HepG2 (cell line): ENCODE results near the gene KHNYN. TPM values are rescaled to one million over a fixed set of nuclear protein-coding genes. Genes with fewer than 3 reads are reported as not detected.

Experiments used
- ATF1 ChIP-seq: IDR thresholded peaks from 2 replicates; pipeline ENCODE4 v1.6.1; 2016; ENCODE audit warnings: mild to moderate bottlenecking, control low read depth
- FOXK2 ChIP-seq: fragments of 450-650 bp; IDR thresholded peaks from 2 replicates; pipeline ENCODE4 v1.6.1; 2016
- GLI4 ChIP-seq: sonication (generic); formaldehyde crosslinking; IDR thresholded peaks from 2 replicates; pipeline ENCODE4 v1.5.1; 2020; ENCODE audit warnings: missing genetic modification reagents, mild to moderate bottlenecking, moderate library complexity, borderline replicate concordance
- IRX3 ChIP-seq: sonication (generic); formaldehyde crosslinking; IDR thresholded peaks from 2 replicates; pipeline ENCODE4 v1.8.1; 2023; ENCODE audit warnings: mild to moderate bottlenecking, low read depth, missing genetic modification reagents, borderline replicate concordance
- KDM5A ChIP-seq: fragments of 200-600 bp; sonication (generic); IDR thresholded peaks from 2 replicates; pipeline ENCODE4 v1.7.0; 2018; ENCODE audit warnings: antibody characterized with exemption, mild to moderate bottlenecking, low read length, borderline replicate concordance
- KLF12 ChIP-seq: sonication (generic); formaldehyde crosslinking; IDR thresholded peaks from 2 replicates; pipeline ENCODE4 v1.4.0; 2020; ENCODE audit warnings: missing genetic modification reagents, borderline replicate concordance
- KMT2B ChIP-seq: IDR thresholded peaks from 2 replicates; pipeline ENCODE4 v1.6.1; 2016; ENCODE audit warnings: missing genetic modification reagents, missing compliant biosample characterization
- NBN ChIP-seq: fragments of 450-650 bp; conservative IDR thresholded peaks from 2 replicates; pipeline ENCODE4 v1.6.1; 2017
- NCOA1 ChIP-seq: sonication (generic); formaldehyde crosslinking; IDR thresholded peaks from 2 replicates; pipeline ENCODE4 v1.9.0; 2021; ENCODE audit warnings: missing genetic modification reagents
- NFIB ChIP-seq: sonication (generic); formaldehyde crosslinking; IDR thresholded peaks from 2 replicates; pipeline ENCODE4 v1.9.0; 2021; ENCODE audit warnings: missing genetic modification reagents, mild to moderate bottlenecking, borderline replicate concordance
- SNAPC2 ChIP-seq: sonication (generic); formaldehyde crosslinking; IDR thresholded peaks from 2 replicates; pipeline ENCODE4 v1.8.1; 2022; ENCODE audit warnings: mild to moderate bottlenecking, missing genetic modification reagents
- ZFP36 ChIP-seq: fragments of 150-350 bp; IDR thresholded peaks from 2 replicates; pipeline ENCODE4 v1.6.1; 2018; ENCODE audit warnings: borderline replicate concordance, low read length, low read depth; ENCODE audit not compliant: partially characterized antibody
- ZKSCAN1 ChIP-seq: fragments of 150-350 bp; IDR thresholded peaks from 2 replicates; pipeline ENCODE4 v1.6.1; 2014; ENCODE audit warnings: low read length
- ZNF282 ChIP-seq: fragments of 450-650 bp; IDR thresholded peaks from 2 replicates; pipeline ENCODE4 v1.6.1; 2018; ENCODE audit not compliant: partially characterized antibody
- ZNF746 ChIP-seq: sonication (generic); formaldehyde crosslinking; IDR thresholded peaks from 2 replicates; pipeline ENCODE4 v1.8.0; 2022; ENCODE audit warnings: mild to moderate bottlenecking, missing genetic modification reagents
- ZNF776 ChIP-seq: sonication (generic); formaldehyde crosslinking; IDR thresholded peaks from 2 replicates; pipeline ENCODE4 v1.4.0; 2020; ENCODE audit warnings: mild to moderate bottlenecking, missing genetic modification reagents
- ZNF816 ChIP-seq: sonication (generic); formaldehyde crosslinking; IDR thresholded peaks from 2 replicates; pipeline ENCODE4 v1.8.0; 2022; ENCODE audit warnings: missing genetic modification reagents, mild to moderate bottlenecking, borderline replicate concordance
- polyA plus RNA-seq, 8 experiments: library from polyadenylated mRNA; depleted of rRNA in 3 of 8; stranded (reverse) in 7 of 8; unstranded in 1 of 8; fragments of >200 nt; fragmentation: Illumina TruSeq in 4 of 8; extraction: Trizol in 4 of 8; gene quantifications; 2 replicates each; pipeline versions ENCODE4 v1.2.1 to v1.2.3, GENCODE V29; 2011 to 2016; ENCODE audit warnings: low read depth in 4 of 8, missing spikeins in 1 of 8, mixed read lengths in 1 of 8; ENCODE audit not compliant: insufficient read depth in 1 of 8
- total RNA-seq, 5 experiments: library from RNA; depleted of rRNA; stranded (reverse); fragments of >200 nt; fragmentation: Illumina TruSeq; extraction: Trizol; gene quantifications; 2 replicates each; pipeline ENCODE4 v1.2.3, GENCODE V29; 2016; ENCODE audit warnings: low read depth in 1 of 5
- TF ChIP-seq, protein P1 (sequence below): sonication (generic); formaldehyde crosslinking; IDR thresholded peaks from 2 replicates; pipeline ENCODE4 v1.5.1; 2020; ENCODE audit warnings: missing genetic modification reagents, mild to moderate bottlenecking, borderline replicate concordance
- TF ChIP-seq, protein P2 (sequence below): IDR thresholded peaks from 2 replicates; pipeline ENCODE4 v1.6.1; 2016
- TF ChIP-seq, protein P3 (sequence below): sonication (generic); formaldehyde crosslinking; IDR thresholded peaks from 2 replicates; pipeline ENCODE4 v1.8.1; 2022; ENCODE audit warnings: low read depth, mild to moderate bottlenecking, missing genetic modification reagents
- TF ChIP-seq, protein P4 (sequence below): sonication (generic); formaldehyde crosslinking; IDR thresholded peaks from 2 replicates; pipeline ENCODE4 v1.5.1; 2020; ENCODE audit warnings: mild to moderate bottlenecking, missing genetic modification reagents, borderline replicate concordance

Gene KHNYN
- total and polyA plus RNA-seq, 2 of the 13 experiments (the other 11 are each of a cell fraction or from before 2014, with no cell fraction given): 52.8 to 75.7 TPM

- no peak for TF ChIP-seq ZNF816 (CRISPR knock-in tag)
- no peak for TF ChIP-seq ATF1
- TF ChIP-seq ZFP36: no peak
- TF ChIP-seq, protein P1, sequence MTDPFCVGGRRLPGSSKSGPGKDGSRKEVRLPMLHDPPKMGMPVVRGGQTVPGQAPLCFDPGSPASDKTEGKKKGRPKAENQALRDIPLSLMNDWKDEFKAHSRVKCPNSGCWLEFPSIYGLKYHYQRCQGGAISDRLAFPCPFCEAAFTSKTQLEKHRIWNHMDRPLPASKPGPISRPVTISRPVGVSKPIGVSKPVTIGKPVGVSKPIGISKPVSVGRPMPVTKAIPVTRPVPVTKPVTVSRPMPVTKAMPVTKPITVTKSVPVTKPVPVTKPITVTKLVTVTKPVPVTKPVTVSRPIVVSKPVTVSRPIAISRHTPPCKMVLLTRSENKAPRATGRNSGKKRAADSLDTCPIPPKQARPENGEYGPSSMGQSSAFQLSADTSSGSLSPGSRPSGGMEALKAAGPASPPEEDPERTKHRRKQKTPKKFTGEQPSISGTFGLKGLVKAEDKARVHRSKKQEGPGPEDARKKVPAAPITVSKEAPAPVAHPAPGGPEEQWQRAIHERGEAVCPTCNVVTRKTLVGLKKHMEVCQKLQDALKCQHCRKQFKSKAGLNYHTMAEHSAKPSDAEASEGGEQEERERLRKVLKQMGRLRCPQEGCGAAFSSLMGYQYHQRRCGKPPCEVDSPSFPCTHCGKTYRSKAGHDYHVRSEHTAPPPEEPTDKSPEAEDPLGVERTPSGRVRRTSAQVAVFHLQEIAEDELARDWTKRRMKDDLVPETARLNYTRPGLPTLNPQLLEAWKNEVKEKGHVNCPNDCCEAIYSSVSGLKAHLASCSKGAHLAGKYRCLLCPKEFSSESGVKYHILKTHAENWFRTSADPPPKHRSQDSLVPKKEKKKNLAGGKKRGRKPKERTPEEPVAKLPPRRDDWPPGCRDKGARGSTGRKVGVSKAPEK (CRISPR knock-in tag): peak; percentile 76; the same call in 1 of the 2 replicates
- no peak for TF ChIP-seq SNAPC2
- TF ChIP-seq KMT2B (CRISPR knock-in tag): no peak
- TF ChIP-seq ZKSCAN1: peak; percentile 31; the same call in 1 of the 2 replicates
- no peak for TF ChIP-seq GLI4
- TF ChIP-seq, protein P2, sequence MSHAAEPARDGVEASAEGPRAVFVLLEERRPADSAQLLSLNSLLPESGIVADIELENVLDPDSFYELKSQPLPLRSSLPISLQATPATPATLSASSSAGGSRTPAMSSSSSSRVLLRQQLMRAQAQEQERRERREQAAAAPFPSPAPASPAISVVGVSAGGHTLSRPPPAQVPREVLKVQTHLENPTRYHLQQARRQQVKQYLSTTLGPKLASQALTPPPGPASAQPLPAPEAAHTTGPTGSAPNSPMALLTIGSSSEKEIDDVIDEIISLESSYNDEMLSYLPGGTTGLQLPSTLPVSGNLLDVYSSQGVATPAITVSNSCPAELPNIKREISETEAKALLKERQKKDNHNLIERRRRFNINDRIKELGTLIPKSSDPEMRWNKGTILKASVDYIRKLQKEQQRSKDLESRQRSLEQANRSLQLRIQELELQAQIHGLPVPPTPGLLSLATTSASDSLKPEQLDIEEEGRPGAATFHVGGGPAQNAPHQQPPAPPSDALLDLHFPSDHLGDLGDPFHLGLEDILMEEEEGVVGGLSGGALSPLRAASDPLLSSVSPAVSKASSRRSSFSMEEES: no peak
- TF ChIP-seq NBN: peak; percentile 72; the same call in 1 of the 2 replicates
- no peak for TF ChIP-seq IRX3 (CRISPR knock-in tag)
- TF ChIP-seq ZNF746 (CRISPR knock-in tag): no peak
- 0 out of 2 replicates have a peak, but pooled peaks have one; percentile 39 for TF ChIP-seq NCOA1 (CRISPR knock-in tag)
- no peak for TF ChIP-seq ZNF776 (CRISPR knock-in tag)
- TF ChIP-seq KLF12 (CRISPR knock-in tag): 0 out of 2 replicates have a peak, but pooled peaks have one; percentile 72
- TF ChIP-seq NFIB (CRISPR knock-in tag): no peak
- TF ChIP-seq, protein P3, sequence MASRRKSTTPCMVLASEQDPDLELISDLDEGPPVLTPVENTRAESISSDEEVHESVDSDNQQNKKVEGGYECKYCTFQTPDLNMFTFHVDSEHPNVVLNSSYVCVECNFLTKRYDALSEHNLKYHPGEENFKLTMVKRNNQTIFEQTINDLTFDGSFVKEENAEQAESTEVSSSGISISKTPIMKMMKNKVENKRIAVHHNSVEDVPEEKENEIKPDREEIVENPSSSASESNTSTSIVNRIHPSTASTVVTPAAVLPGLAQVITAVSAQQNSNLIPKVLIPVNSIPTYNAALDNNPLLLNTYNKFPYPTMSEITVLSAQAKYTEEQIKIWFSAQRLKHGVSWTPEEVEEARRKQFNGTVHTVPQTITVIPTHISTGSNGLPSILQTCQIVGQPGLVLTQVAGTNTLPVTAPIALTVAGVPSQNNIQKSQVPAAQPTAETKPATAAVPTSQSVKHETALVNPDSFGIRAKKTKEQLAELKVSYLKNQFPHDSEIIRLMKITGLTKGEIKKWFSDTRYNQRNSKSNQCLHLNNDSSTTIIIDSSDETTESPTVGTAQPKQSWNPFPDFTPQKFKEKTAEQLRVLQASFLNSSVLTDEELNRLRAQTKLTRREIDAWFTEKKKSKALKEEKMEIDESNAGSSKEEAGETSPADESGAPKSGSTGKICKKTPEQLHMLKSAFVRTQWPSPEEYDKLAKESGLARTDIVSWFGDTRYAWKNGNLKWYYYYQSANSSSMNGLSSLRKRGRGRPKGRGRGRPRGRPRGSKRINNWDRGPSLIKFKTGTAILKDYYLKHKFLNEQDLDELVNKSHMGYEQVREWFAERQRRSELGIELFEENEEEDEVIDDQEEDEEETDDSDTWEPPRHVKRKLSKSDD (CRISPR knock-in tag): no peak
- TF ChIP-seq FOXK2: 0 out of 2 replicates have a peak, but pooled peaks have one; percentile 52
- TF ChIP-seq ZNF282: peak; percentile 54
- 0 out of 2 replicates have a peak, but pooled peaks have one; percentile 17 for TF ChIP-seq KDM5A
- TF ChIP-seq, protein P4, sequence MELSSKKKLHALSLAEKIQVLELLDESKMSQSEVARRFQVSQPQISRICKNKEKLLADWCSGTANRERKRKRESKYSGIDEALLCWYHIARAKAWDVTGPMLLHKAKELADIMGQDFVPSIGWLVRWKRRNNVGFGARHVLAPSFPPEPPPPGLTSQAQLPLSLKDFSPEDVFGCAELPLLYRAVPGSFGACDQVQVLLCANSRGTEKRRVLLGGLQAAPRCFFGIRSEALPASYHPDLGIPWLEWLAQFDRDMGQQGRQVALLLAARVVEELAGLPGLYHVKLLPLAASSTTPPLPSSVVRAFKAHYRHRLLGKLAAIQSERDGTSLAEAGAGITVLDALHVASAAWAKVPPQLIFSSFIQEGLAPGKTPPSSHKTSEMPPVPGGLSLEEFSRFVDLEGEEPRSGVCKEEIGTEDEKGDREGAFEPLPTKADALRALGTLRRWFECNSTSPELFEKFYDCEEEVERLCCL: no peak; the same call in 1 of the 2 replicates
Observed at GRCh38 chr14:24426150-24426911, 3.4 kb upstream of the KHNYN start (continued).
